ENCODE measurements around the gene ABCD2.
"Not testable (repeated sequence)": the region's sequence is repeated elsewhere in the genome, so short reads cannot be mapped to it uniquely, and the experiment has no call there.

Gene ABCD2

DNA sequence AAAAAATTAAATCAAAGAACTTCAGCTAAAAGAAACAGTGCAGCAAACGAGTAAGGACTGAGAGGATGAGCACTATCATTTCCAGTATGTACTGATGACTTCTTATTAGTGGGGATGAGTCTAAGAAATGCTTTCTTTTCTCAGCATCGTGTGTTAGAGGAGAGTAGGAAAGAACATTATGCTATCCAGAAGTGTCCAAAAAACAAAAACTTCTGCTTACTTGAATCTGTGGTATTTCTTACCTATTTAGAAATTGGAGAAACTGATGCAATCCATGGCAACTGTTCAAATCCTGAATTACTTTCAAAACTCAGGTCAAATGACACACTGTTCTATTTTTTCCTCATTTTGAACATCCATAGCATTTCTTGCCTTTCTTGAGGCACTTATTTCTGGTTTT lies 23.7 kb downstream of the ABCD2 start:
- FAIRE-seq, result no peak
- no peak for DNase-seq (ENCODE audit: insufficient read length, low spot score)
- TF ChIP-seq POLR2A (IDR thresholded peaks at IDR 0.05; ENCODE audit: low read depth, low read length), result no peak

DNA sequence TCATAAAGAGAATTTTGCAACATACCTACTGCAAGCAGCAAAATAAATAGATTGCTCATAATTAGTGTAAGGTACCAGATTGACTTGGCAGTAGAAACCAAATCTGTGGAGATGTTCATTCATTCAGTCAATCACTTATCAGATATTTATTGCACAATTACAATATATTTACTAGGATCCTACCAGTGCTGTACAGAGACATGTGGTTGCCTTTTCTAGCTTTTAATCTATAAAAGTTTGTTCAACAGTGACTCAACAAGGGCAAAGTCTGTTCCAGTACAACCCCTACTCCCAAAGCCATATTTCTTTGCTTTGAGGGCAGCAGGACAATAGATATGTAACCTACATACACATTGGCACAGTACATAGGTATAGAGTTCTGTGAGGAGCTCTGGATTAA lies 27.3 kb downstream of the ABCD2 start:
- DNase-seq (ENCODE audit: insufficient read length, low spot score) (no peak), FAIRE-seq (no peak)
- TF ChIP-seq POLR2A (IDR thresholded peaks at IDR 0.05; ENCODE audit: low read depth, low read length), result no peak

DNA sequence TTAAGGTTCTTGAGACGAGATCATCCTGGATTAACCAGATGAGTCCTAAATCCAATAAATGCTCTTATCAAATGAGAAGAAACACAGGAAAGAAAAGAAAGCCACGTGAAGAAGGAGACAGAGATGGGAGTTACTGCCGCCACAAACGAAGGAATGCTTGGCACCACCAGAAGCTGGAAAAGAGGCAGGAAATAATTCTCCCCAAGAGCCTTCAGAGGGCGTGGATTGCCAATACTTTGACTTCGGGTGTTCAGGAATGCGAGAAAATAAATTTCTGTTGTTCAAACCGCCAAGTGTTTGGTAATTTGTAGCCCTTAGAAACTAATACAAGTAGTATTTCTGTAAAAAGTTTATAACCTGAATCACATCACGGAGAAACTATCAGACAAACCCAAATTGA lies 31.3 kb downstream of the ABCD2 start:
- no peak for TF ChIP-seq POLR2A (IDR thresholded peaks at IDR 0.05; ENCODE audit: low read depth, low read length)
- FAIRE-seq, result peak; percentile 6
- no peak for DNase-seq (ENCODE audit: insufficient read length, low spot score)

DNA sequence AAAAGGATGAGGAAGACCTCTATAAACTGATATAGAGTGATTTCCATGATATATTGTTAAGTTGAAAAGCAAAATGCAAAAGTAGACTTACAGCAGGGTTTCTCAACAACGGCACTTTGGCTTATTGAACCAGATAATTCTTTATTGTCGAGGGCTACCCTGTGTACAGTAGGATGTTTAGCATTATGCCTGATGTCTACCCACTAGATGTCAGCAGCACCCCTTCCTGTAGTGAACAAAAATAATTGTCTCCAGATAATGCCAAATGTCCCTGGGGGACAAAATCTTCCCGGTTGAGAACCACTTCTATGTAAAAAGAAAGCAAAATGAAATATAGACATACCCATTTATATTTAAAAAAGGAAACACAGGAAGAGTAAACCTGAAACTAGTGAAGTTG lies 32.4 kb downstream of the ABCD2 start:
- TF ChIP-seq POLR2A (IDR thresholded peaks at IDR 0.05; ENCODE audit: low read depth, low read length), result no peak
- DNase-seq (ENCODE audit: insufficient read length, low spot score), result no peak
- FAIRE-seq, result peak; percentile 55

DNA sequence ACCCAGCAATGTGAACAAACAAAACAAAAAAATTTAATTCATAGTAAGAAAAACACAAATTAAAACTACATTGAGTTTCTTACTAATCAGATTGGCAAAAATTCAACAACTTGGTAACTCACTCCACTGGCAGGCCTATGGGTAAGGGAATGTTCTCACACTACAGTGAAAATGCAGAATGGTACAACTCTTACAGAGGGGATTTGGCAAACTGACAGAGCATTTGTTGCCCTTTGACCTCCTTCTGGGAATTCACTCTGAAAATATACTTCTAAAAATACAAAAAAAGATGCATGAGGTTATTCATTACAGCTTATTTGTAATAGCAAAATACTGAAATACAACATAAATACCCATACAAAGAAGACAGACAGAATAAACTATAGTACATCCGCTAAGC lies 32.8 kb downstream of the ABCD2 start:
- FAIRE-seq, result no peak
- no peak for TF ChIP-seq POLR2A (IDR thresholded peaks at IDR 0.05; ENCODE audit: low read depth, low read length)

DNA sequence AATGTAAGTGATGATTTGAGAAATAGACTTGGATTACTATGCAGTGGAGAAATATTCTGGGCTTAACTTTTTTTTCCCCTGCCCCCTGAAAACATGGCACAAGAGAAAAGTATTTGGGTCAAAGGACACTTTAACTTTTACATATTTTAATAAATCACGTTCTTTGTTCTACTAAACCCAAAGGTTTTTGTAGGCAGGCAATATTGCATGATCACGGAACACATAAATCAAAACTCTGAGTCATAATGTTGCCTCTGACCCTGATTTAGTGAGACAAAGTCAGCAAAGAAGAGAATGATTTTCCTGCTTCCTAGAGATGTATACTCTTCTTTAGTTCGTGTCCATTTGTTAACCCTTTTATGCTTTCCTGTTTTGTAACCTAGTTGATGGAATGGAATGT lies 38.0 kb downstream of the ABCD2 start:
- DNase-seq (ENCODE audit: insufficient read length, low spot score) (no peak), FAIRE-seq (peak; percentile 92)
- no peak for TF ChIP-seq POLR2A (IDR thresholded peaks at IDR 0.05; ENCODE audit: low read depth, low read length)

More for the DNA sequence above, 32.8 kb downstream of the ABCD2 start:
- DNase-seq (ENCODE audit: insufficient read length, low spot score), result no peak

DNA sequence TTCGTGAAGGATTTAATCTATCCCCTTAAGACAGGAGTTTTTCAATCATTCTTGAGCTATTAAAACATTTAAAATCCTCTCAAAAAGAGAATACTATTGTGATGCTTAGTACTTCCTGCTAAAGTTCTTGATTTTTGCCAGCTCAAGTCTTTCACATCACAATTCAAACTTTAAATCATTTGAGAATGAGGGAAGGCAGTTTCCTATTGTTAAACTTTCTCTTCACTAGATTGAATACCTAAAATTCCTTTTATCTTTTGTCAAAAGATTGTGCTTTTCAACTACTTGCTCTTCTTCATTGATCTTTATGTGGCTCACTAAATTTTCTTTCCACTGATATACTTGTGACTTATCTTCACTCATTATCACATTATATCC lies 44.1 kb downstream of the ABCD2 start:
- no peak for TF ChIP-seq POLR2A (IDR thresholded peaks at IDR 0.05; ENCODE audit: low read depth, low read length)

DNA sequence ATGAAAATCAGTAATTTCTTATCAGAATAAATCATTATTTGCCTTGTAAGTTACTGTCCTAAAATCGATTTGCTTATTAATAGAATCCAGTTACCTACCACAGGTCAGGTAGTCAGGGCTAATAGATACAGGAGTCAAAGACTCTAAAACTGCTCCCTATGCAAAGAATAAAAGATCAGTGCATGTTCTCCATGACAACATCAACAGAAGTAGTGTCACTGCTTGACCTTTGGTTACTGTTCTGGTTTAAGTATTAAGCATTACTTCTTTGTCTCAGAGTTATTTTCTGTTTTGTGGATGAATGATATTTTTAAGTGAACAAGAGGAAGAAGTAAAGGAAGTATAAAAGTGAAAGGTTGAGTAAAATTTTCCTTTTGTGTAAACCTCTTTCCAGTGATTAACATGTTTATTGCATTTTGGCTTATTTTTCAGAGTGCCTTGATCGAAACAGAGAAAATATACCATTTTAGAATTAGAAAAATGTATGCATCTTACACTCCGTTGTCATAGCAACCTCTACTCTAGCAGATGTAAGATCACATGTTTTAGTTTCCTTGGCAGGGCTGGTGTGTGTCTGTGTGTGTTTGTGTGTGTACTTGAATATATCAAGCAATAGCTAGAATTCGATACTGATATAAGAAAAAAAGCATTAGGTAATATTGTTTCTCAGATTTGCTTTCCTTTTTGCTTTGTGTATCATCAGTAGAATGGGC lies 44.7 kb downstream of the ABCD2 start:
- DNase-seq (ENCODE audit: insufficient read length, low spot score) (no peak), FAIRE-seq (no peak)
- no peak for TF ChIP-seq POLR2A (IDR thresholded peaks at IDR 0.05; ENCODE audit: low read depth, low read length)

More for the DNA sequence above, 44.1 kb downstream of the ABCD2 start:
- DNase-seq (ENCODE audit: insufficient read length, low spot score), result no peak
- FAIRE-seq, result no peak

DNA sequence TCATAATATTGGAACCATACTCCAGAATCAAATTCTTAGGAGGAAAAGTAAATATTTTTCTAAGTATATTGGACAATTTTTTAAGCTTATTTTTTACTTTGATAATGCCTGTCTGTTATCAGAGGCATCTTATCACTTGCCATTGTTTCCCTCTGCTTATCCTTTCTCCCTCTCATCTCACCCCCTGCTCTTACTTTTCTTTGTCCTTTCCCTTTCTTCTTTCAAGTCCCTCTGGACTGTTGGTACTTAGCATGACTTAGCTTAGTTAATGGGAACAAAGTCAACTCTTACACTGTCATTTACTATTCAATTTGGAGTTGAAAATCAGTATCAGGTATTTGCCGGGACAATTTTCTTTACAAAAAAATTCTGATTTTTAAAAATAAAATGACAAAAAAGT lies 45.2 kb downstream of the ABCD2 start:
- DNase-seq (ENCODE audit: insufficient read length, low spot score) (no peak), FAIRE-seq (no peak)
- no peak for TF ChIP-seq POLR2A (IDR thresholded peaks at IDR 0.05; ENCODE audit: low read depth, low read length)

DNA sequence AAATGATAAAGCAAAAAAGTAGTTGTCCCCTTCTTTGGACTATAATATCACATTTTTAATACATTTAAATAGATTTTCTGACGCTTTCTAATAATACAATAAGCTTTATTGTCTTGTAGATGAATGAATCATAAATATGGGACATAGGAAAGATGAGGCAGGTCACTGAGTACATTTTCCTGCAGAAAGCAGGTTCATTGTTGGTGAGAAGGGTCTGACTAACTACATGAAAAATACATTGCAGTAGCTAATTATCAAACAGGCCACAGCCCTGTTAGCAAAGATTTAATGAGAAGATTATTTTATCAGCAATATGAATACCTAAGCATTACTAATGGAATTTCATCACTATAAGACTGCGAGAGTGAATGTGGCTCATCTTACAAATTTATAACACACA lies 45.6 kb downstream of the ABCD2 start:
- no peak for TF ChIP-seq POLR2A (IDR thresholded peaks at IDR 0.05; ENCODE audit: low read depth, low read length)
- DNase-seq (ENCODE audit: insufficient read length, low spot score), result no peak
- FAIRE-seq, result no peak

DNA sequence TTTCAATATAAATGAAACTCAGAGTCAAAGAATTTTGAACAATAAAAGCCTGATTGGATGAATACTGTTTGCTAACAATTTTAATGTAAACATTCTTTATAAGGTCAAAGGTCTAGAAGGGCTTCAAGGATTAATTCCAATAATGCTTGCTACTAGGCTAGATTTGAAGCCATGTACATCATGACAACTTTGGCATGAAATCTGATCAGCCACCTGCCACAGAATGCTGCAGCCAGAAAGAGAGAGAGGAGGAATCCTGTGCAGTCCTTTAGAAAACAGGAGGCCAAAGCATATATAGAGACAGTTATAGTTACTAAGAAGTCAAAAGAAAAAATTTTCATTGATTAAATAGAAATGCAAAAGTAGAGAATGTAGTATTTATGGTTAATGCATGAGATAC lies 47.1 kb downstream of the ABCD2 start:
- FAIRE-seq (no peak), DNase-seq (ENCODE audit: insufficient read length, low spot score) (no peak)
- TF ChIP-seq POLR2A (IDR thresholded peaks at IDR 0.05; ENCODE audit: low read depth, low read length), result no peak

DNA sequence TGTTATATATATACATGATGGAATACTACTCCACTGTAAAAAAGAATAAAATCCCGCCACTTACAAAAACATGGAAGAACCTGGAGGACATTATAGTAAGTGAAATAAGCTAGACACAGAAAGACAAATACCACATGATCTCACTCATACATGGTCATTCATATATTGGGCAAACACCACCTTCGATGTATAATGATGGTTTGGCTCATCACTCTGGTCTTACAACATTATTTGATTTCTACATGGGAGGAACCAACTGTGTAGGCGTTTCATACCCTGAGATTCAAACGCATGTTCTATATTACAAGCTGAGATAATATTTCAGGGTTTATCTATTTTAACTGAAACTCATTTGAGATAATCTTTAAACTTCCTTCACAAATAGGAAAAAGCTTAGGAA lies 48.3 kb downstream of the ABCD2 start:
- no peak for TF ChIP-seq POLR2A (IDR thresholded peaks at IDR 0.05; ENCODE audit: low read depth, low read length)
- FAIRE-seq, result no peak

DNA sequence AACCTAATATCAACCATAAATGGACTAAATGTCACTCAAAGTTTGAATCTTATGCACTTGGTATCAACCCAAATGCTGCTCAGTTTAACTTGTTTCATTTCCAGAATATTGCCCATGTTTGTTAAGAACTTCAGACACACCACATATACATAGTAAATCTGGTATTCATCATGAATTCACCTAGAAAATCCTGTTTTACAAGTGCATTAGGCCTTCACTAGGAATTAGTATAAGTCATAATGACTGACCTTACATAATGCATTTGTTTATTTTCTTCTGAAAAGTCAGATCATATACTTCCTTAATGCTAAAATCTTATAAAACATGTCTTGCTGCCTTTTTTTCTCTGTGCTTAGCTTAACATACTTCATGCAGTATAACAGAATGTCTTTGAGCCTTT lies 66.1 kb downstream of the ABCD2 start:
- FAIRE-seq (no peak), DNase-seq (ENCODE audit: insufficient read length, low spot score) (no peak)
- TF ChIP-seq POLR2A (IDR thresholded peaks at IDR 0.05; ENCODE audit: low read depth, low read length), result no peak

More for the DNA sequence above, 48.3 kb downstream of the ABCD2 start:
- DNase-seq (ENCODE audit: insufficient read length, low spot score), result no peak

DNA sequence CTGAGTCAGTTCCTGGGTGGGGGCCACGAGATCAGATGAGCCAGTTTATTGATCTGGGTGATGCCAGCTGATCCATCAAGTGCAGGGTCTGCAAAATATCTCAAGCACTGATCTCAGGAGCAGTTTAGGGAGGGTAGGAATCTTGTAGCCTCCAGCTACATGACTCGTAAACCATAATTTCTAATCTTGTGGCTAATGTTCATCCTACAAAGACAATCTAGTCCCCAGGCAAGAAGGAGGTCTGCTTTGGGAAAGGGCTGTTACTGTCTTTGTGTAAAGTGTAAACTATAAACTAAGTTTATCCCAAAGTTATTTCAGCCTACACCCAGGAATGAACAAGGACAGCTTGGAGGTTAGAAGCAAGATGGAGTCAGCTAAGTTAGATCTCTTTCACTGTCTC lies 75.4 kb downstream of the ABCD2 start:
- FAIRE-seq; DNase-seq (ENCODE audit: insufficient read length, low spot score): not testable (repeated sequence)

DNA sequence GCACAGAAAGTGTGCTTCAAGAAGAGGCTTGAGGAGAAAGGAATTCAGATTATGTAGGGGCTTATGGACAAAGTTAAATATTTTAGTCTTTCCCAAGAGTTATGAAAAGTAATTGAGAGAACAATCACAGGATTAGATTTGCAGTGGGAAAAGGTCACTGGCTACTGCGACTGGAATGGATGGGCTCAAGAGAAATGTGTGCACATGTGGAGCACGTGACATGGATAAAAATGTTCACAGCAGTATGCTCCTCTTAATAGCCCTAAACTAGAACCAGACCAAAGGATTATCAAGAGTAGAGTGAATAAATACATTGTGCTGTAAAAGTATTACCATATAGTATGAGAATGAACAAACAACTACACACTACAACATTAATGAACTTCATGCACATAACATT lies 78.1 kb downstream of the ABCD2 start:
- FAIRE-seq (no peak), DNase-seq (ENCODE audit: insufficient read length, low spot score) (no peak)

DNA sequence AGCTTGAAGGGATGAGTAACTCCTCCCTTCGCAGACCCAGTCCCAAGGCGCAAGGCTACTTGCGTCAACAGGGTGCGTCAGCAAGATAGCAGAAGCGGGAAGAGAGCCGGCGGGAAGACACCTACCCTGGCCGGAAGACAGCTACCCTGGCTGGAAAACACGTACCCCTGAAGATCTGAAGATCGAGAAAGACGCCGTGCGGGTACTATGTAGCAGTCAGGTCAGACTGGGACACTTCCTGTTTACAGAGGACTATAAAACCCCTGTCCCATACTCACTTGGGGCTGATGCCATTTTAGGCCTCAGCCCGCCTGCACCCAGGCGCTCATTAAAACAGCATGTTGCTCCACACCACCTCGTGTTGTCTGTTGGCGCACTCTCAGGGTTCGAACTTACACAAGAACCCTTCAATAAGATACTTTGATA lies 80.9 kb downstream of the ABCD2 start:
- FAIRE-seq (no peak), DNase-seq (ENCODE audit: insufficient read length, low spot score) (no peak)
- TF ChIP-seq POLR2A (IDR thresholded peaks at IDR 0.05; ENCODE audit: low read depth, low read length), result no peak

More for the DNA sequence above, 78.1 kb downstream of the ABCD2 start:
- no peak for TF ChIP-seq POLR2A (IDR thresholded peaks at IDR 0.05; ENCODE audit: low read depth, low read length)

Measured in H54 (cell line).